HAP-1 (cell line): Measurements from ENCODE around the gene PAK1.

Source experiments
- DNase-seq, 2 experiments: peaks; one replicate each; pipeline ENCODE4 v3.0.0-alpha.2; 2016 to 2020; ENCODE audit warnings: low spot score in 2 of 2
- H3K27me3 ChIP-seq: fragments of 250-450 bp; sonication (Bioruptor Pico); 2 replicates; pipeline ENCODE4 v1.5.1; 2020; ENCODE audit warnings: low read depth, mild to moderate bottlenecking, moderate library complexity
- H3K36me3 ChIP-seq: fragments of 250-450 bp; sonication (Bioruptor Pico); replicated peaks from 2 replicates; pipeline ENCODE4 v1.5.1; 2020; ENCODE audit warnings: mild to moderate bottlenecking
- H3K4me1 ChIP-seq: fragments of 250-450 bp; sonication (Bioruptor Pico); 2 replicates; pipeline ENCODE4 v1.5.1; 2020; ENCODE audit warnings: mild to moderate bottlenecking
- H3K4me3 ChIP-seq: fragments of 250-450 bp; sonication (Bioruptor Pico); 2 replicates; pipeline ENCODE4 v1.5.1; 2020; ENCODE audit warnings: mild to moderate bottlenecking, moderate library complexity
- H3K9me3 ChIP-seq: fragments of 250-450 bp; sonication (Bioruptor Pico); 2 replicates; pipeline ENCODE4 v1.5.1; 2020; ENCODE audit warnings: mild to moderate bottlenecking, moderate library complexity
- in situ Hi-C: fragments of 300-500 bp; cut with MboI; formaldehyde crosslinking; loops from 3 replicates; pipeline ENCODE4 v1.14.3; 2020; ENCODE audit warnings: low sequenced_read_pairs, inconsistent platforms, mixed read lengths

PAK1 gene

GRCh38 chr11:77441426-77441825, 32.5 kb downstream of the PAK1 start:
- no peaks in the 10 kb centered on the region for H3K4me1 ChIP-seq
- no peaks in the 10 kb centered on the region; the same call in 1 of the 2 replicates for H3K36me3 ChIP-seq
- no peak overlapping the region for H3K4me3 ChIP-seq
- H3K9me3 ChIP-seq: no peaks in the 10 kb centered on the region
- no peaks in the 10 kb centered on the region; the same call in 1 of the 2 replicates for H3K27me3 ChIP-seq
- DNase-seq: no peak
- in situ Hi-C loops: no loop called here

- Histone ChIP-seq H3K27me3 (no peaks in the 10 kb centered on the region; the same call in 1 of the 2 replicates), H3K36me3 (no peaks in the 10 kb centered on the region; the same call in 1 of the 2 replicates), H3K9me3 (no peaks in the 10 kb centered on the region), H3K4me1 (no peaks in the 10 kb centered on the region), H3K4me3 (no peak overlapping the region)
- in situ Hi-C loops: no loop called here
- no peak for DNase-seq
These were observed 33.2 kb downstream of the PAK1 start for GRCh38 chr11:77440678-77441077.

GRCh38 chr11:77438487-77438886, 35.4 kb downstream of the PAK1 start:
- Histone ChIP-seq H3K27me3 (no peaks in the 10 kb centered on the region), H3K9me3 (no peaks in the 10 kb centered on the region), H3K4me1 (no peaks in the 10 kb centered on the region), H3K4me3 (no peak overlapping the region), H3K36me3 (no peaks in the 10 kb centered on the region)
- in situ Hi-C loops: no loop called here
- no peak for DNase-seq

- Histone ChIP-seq H3K27me3 (no peaks in the 10 kb centered on the region), H3K36me3 (no peaks in the 10 kb centered on the region), H3K9me3 (no peaks in the 10 kb centered on the region), H3K4me3 (no peak overlapping the region), H3K4me1 (0 out of 2 replicates have a peak, but pooled peaks cover 4% of the 10 kb centered on the region)
- DNase-seq: no peak
- in situ Hi-C loops: no loop called here
These were observed 36.9 kb downstream of the PAK1 start for GRCh38 chr11:77436969-77437368.

- no peak for DNase-seq
- 0 out of 2 replicates have a peak, but pooled peaks cover 4% of the 10 kb centered on the region for H3K4me1 ChIP-seq
- no peaks in the 10 kb centered on the region for H3K9me3 ChIP-seq
- no peaks in the 10 kb centered on the region for H3K27me3 ChIP-seq
- in situ Hi-C loops: no loop called here
- no peak overlapping the region for H3K4me3 ChIP-seq
- H3K36me3 ChIP-seq: no peaks in the 10 kb centered on the region
These were observed 37.4 kb downstream of the PAK1 start for GRCh38 chr11:77436506-77436905.

- in situ Hi-C loops: no loop called here
- Histone ChIP-seq H3K4me1 (0 out of 2 replicates have a peak, but pooled peaks cover 4% of the 10 kb centered on the region), H3K4me3 (no peak overlapping the region), H3K9me3 (no peaks in the 10 kb centered on the region), H3K36me3 (no peaks in the 10 kb centered on the region), H3K27me3 (no peaks in the 10 kb centered on the region)
- no peak for DNase-seq
These were observed 37.9 kb downstream of the PAK1 start for GRCh38 chr11:77435972-77436371.

- in situ Hi-C loops: no loop called here
- Histone ChIP-seq H3K36me3 (no peaks in the 10 kb centered on the region), H3K4me1 (0 out of 2 replicates have a peak, but pooled peaks cover 4% of the 10 kb centered on the region), H3K9me3 (no peaks in the 10 kb centered on the region; the same call in 1 of the 2 replicates), H3K4me3 (no peak overlapping the region), H3K27me3 (no peaks in the 10 kb centered on the region)
- DNase-seq: no peak
These were observed 42.1 kb downstream of the PAK1 start for GRCh38 chr11:77431813-77432212.

GRCh38 chr11:77428598-77428997, 45.3 kb downstream of the PAK1 start:
- Histone ChIP-seq H3K36me3 (no peaks in the 10 kb centered on the region), H3K4me1 (0 out of 2 replicates have a peak, but pooled peaks cover 4% of the 10 kb centered on the region), H3K9me3 (no peaks in the 10 kb centered on the region; the same call in 1 of the 2 replicates), H3K4me3 (no peak overlapping the region), H3K27me3 (no peaks in the 10 kb centered on the region)
- DNase-seq: no peak
- in situ Hi-C loops: no loop called here

GRCh38 chr11:77425346-77425745, 48.5 kb downstream of the PAK1 start:
- Histone ChIP-seq H3K9me3 (no peaks in the 10 kb centered on the region; the same call in 1 of the 2 replicates), H3K4me1 (no peaks in the 10 kb centered on the region), H3K27me3 (no peaks in the 10 kb centered on the region), H3K36me3 (no peaks in the 10 kb centered on the region), H3K4me3 (no peak overlapping the region)
- in situ Hi-C loops: no loop called here
- no peak for DNase-seq

- no peaks in the 10 kb centered on the region for H3K4me1 ChIP-seq
- no peak overlapping the region for H3K4me3 ChIP-seq
- no peaks in the 10 kb centered on the region for H3K36me3 ChIP-seq
- H3K27me3 ChIP-seq: no peaks in the 10 kb centered on the region
- in situ Hi-C loops: no loop called here
- H3K9me3 ChIP-seq: no peaks in the 10 kb centered on the region; the same call in 1 of the 2 replicates
- no peak for DNase-seq
These were observed 49.2 kb downstream of the PAK1 start for GRCh38 chr11:77424644-77425043.

GRCh38 chr11:77423624-77424023, 50.3 kb downstream of the PAK1 start:
- in situ Hi-C loops: no loop called here
- no peak for DNase-seq
- Histone ChIP-seq H3K4me1 (peaks cover 3% of the 10 kb centered on the region), H3K36me3 (no peaks in the 10 kb centered on the region), H3K27me3 (no peaks in the 10 kb centered on the region), H3K9me3 (no peaks in the 10 kb centered on the region; the same call in 1 of the 2 replicates), H3K4me3 (no peak overlapping the region)

- in situ Hi-C loops: no loop called here
- DNase-seq: no peak
- Histone ChIP-seq H3K4me1 (peaks cover 10% of the 10 kb centered on the region), H3K36me3 (no peaks in the 10 kb centered on the region), H3K4me3 (no peak overlapping the region), H3K9me3 (no peaks in the 10 kb centered on the region; the same call in 1 of the 2 replicates), H3K27me3 (no peaks in the 10 kb centered on the region)
These were observed 51.2 kb downstream of the PAK1 start for GRCh38 chr11:77422687-77423086.

GRCh38 chr11:77421041-77421723, 52.7 kb downstream of the PAK1 start:
- peaks cover 12% of the 10 kb centered on the region for H3K4me1 ChIP-seq
- H3K27me3 ChIP-seq: no peaks in the 10 kb centered on the region
- no peak overlapping the region for H3K4me3 ChIP-seq
- no peaks in the 10 kb centered on the region for H3K36me3 ChIP-seq
- no peak for DNase-seq
- in situ Hi-C loops: no loop called here
- no peaks in the 10 kb centered on the region for H3K9me3 ChIP-seq

- in situ Hi-C loops: no loop called here
- DNase-seq: no peak
- H3K9me3 ChIP-seq: no peaks in the 10 kb centered on the region
- H3K4me3 ChIP-seq: no peak overlapping the region
- no peaks in the 10 kb centered on the region for H3K36me3 ChIP-seq
- H3K4me1 ChIP-seq: peaks cover 21% of the 10 kb centered on the region
- H3K27me3 ChIP-seq: no peaks in the 10 kb centered on the region
These were observed 54.8 kb downstream of the PAK1 start for GRCh38 chr11:77418971-77419597.
